GM21723 (cell line): ENCODE data around the gene CEMIP2.

ENCODE experiments used
- ATAC-seq: cut with Tn5 transposase; IDR thresholded peaks from one replicate; pipeline ENCODE4 v1.9.1; 2021; ENCODE audit warnings: mild to moderate bottlenecking, moderate library complexity; ENCODE audit not compliant: unreplicated experiment

CEMIP2 gene

GRCh38 chr9:71752928-71753327 is 15.4 kb downstream of the CEMIP2 start:
- ATAC-seq, result no peak

GRCh38 chr9:71752352-71752751 is 16.0 kb downstream of the CEMIP2 start:
- no peak for ATAC-seq

- ATAC-seq, result no peak
Observed at GRCh38 chr9:71748280-71748743, 20.0 kb downstream of the CEMIP2 start.

- no peak for ATAC-seq
Observed at GRCh38 chr9:71747576-71747975, 20.7 kb downstream of the CEMIP2 start.

GRCh38 chr9:71746758-71747125 is 21.6 kb downstream of the CEMIP2 start:
- no peak for ATAC-seq

GRCh38 chr9:71746023-71746757 is 22.1 kb downstream of the CEMIP2 start:
- no peak for ATAC-seq

- no peak for ATAC-seq
Observed at GRCh38 chr9:71744754-71745521, 23.4 kb downstream of the CEMIP2 start.

- no peak for ATAC-seq
Observed at GRCh38 chr9:71743882-71744281, 24.4 kb downstream of the CEMIP2 start.

- ATAC-seq, result no peak
Observed at GRCh38 chr9:71743217-71743705, 25.1 kb downstream of the CEMIP2 start.

GRCh38 chr9:71742703-71743102 is 25.6 kb downstream of the CEMIP2 start:
- ATAC-seq, result no peak

GRCh38 chr9:71741926-71742648 is 26.2 kb downstream of the CEMIP2 start:
- no peak for ATAC-seq

GRCh38 chr9:71740199-71740598 is 28.1 kb downstream of the CEMIP2 start:
- no peak for ATAC-seq

GRCh38 chr9:71737455-71737854 is 30.9 kb downstream of the CEMIP2 start:
- ATAC-seq, result no peak

- no peak for ATAC-seq
Observed at GRCh38 chr9:71736236-71736635, 32.1 kb downstream of the CEMIP2 start.

GRCh38 chr9:71734950-71735349 is 33.4 kb downstream of the CEMIP2 start:
- ATAC-seq, result no peak

- ATAC-seq, result no peak
Observed at GRCh38 chr9:71733176-71733575, 35.1 kb downstream of the CEMIP2 start.

- ATAC-seq, result no peak
Observed at GRCh38 chr9:71729816-71730526, 38.3 kb downstream of the CEMIP2 start.

- ATAC-seq, result no peak
Observed at GRCh38 chr9:71726723-71727122, 41.6 kb downstream of the CEMIP2 start.

GRCh38 chr9:71725590-71726338 is 42.5 kb downstream of the CEMIP2 start:
- ATAC-seq, result no peak

- ATAC-seq, result no peak
Observed at GRCh38 chr9:71721855-71722254, 46.5 kb downstream of the CEMIP2 start.
